ENCODE measurements around the gene DIPK1A.
A peak's percentile ranks its signal among the peaks of the same experiment; 100 is the strongest.

The DIPK1A gene

DNA sequence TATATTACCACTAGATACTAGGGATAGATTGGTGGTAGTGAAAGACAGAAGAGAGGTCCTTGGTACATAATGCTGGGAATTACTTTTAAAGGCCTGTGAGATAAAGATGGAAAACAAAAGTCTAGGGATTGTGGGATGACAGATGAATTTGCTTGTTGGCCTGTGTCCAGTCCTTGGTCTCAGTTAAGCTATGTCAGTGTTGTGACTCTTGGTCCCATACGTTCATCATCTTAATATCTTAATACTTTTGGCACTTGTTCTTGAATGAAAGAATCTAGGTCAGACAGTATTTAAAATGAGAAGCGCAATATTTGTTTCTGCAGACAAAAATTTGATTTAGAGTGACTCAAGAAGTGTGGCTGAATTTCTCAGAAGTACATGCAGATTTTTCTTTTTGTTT is 121.8 kb downstream of the DIPK1A start:
- DNase-seq (ENCODE audit: low read depth), result no peak

DNA sequence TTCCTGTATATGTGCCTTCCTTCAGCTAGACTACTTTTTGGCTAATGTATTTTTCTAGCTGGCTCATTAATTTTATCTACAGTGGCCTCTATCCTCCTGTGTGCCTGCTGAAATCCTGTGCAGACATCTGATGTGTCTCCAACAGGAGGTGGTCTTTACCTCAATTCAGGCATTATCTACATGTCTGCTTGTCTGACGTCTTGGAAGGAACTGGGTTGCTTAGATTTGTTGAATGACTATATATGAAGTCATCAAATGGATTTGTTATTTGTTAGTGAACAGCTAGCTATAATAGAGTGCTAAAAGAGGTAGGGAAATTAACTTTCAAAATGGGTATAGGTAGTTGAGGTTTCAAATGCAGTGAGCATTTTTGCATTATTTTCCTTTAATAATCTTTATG is 122.7 kb downstream of the DIPK1A start:
- DNase-seq (ENCODE audit: low read depth), result no peak

DNA sequence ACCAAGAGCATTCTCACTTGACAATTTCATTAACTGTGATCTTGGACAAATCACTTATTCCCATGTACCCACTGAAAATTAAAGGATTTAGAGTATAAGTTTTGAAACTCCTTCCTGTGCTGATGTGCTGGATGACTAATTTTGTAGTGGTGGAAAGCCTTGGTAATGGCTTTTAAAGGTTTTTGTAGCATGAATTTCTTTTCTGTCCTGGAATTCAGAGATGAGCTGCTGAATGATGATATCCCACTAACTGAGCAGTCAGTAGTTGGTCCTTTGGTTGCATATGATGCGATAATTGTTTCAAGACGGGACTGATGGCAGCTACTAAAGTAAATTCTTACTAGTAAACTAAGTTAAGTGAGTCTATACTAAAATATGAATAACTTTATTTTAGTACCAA is 124.2 kb downstream of the DIPK1A start:
- no peak for DNase-seq (ENCODE audit: low read depth)

DNA sequence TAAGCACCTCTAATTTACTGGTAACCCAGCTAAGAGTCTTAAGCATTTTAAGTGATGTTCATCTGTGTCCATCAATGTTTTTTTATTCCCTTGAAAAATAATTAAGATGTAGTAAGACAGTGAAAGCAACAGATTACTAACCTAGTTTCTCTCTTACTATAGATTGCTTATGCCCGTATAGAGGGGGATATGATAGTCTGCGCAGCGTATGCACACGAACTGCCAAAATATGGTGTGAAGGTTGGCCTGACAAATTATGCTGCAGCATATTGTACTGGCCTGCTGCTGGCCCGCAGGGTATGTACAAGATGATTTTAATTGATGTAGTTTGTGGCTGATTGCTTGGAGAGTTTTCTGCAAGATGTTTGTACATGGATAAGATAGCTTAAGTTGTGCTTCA is 126.6 kb downstream of the DIPK1A start:
- no peak for DNase-seq (ENCODE audit: low read depth)

DNA sequence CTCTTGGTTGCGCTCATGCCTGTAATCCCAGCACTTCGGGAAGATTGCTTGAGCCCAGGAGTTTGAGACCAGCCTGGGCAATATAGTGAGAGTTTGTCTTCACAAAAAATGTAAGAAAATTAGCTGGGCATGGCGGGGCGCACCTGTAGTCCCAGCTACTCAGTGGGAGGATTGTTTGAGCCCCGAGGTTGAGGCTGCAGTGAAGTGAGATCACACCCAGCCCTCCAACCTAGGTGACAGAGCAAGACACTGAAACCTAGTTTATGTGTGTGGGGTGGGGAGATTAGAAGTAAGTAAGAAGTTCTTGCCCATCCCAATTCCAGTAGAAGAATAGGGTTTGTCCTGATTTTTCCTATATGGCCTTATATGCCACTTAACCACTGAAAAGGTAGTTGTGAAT is 127.4 kb downstream of the DIPK1A start:
- no peak for DNase-seq (ENCODE audit: low read depth)

DNA sequence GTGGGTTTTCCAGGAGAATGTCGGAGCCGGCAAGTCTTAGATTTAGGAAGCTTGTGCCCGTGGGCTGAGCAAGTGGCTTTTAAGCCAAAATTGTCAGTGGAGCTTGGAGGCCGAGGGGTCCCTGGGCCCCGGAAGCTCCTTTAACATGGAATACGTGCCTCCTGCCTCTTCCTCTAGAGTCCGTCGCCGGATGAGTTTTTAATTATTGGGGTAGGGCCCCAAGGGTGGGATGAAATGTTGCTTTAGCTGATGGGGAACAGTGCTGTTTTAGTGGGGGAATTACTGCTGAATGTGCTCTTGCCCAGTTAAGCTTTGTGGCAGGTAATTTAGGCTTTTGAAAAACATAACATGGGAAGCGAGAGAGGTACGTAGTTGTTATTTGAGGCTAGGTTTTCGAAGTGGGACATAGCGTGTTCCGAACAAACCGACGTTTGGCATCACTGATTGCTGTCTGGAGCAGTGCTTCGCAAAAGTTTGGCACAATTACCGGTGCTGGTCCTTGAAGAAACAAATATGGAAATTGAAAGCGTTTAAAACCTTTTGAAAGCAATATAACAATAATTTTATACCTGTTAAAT is 128.6 kb downstream of the DIPK1A start:
- no peak for DNase-seq (ENCODE audit: low read depth)

DNA sequence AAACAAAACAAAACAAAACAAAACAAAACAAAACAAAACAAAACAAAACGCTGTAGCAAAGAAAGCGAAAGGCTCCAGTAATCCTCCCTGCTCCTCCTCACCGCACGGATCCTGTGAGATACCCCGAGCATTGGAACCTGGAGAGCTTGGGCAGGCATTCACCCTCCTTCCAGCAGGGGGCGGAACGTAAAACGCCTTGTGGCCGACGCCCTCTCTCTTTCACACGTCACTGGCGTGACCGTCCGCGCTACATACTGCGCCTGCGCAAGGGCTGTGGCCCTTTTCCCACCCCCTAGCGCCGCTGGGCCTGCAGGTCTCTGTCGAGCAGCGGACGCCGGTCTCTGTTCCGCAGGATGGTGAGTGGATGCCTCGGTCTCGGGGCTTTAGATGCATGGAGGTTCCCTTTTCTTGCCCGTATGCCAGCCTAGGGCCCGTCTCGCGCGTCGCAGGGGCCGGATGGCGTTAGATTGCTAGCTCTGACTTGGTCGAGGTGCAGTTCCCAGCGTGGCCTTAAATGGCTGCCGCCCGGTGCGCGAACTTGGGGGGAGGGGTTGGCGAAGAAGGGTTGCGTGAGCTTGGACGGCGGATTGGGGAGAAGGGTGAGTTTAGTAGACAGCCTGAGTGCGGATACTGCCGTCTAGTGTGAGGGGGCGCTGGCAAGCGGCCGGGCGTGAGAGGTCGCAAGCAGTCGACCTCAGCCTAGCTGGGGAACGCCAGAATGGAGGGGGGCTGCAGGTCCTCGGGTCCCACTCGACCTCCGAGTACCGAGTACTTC is 129.3 kb downstream of the DIPK1A start, which contains the start of gene RPL5:
Gene RPL5, plus strand, starts transcription at position 279 of the 775 bp plus-strand sequence. Its CDS starts 75 bp downstream, at position 354.
- DNase-seq (ENCODE audit: low read depth), result peak; percentile 95

DNA sequence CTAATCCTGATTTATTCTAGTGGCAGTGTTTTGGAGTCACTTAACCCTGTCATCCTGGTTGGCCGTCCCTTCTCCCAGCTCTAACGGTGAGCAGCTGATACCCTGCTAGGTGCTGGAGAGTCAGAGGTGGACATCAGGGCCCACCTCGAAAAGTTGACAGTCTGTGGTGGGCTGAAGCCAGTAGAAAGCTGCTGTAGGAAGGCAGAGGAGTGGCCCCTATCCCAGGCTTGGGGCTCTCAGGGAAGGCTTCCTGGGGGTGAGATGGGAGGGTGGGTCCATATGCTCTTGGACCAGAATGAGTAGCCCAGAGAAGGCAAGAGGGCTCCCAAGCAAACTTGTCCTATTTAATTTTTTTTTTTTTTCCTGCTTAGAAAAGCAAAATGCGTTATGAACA is 129.9 kb downstream of the DIPK1A start:
- DNase-seq (ENCODE audit: low read depth), result no peak

DNA sequence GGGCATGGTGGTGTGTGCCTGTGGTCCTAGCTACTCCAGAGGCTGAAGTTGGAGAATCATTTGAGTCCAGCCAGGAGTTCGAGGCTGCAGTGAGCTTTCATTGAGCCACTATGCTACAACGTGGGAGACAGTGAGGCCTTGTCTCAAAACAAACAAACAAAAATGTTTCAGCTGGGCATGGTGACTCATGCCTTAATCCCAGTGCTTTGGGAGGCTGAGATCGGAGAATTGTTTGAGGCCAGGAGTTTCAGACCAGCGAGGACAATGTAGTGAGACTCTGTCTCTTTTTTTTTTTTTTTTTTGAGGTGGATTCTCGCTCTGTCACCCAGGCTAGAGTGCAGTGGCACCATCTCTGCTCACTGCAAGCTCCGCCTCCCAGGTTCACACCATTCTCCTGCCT is 134.5 kb downstream of the DIPK1A start:
- no peak for DNase-seq (ENCODE audit: low read depth)

DNA sequence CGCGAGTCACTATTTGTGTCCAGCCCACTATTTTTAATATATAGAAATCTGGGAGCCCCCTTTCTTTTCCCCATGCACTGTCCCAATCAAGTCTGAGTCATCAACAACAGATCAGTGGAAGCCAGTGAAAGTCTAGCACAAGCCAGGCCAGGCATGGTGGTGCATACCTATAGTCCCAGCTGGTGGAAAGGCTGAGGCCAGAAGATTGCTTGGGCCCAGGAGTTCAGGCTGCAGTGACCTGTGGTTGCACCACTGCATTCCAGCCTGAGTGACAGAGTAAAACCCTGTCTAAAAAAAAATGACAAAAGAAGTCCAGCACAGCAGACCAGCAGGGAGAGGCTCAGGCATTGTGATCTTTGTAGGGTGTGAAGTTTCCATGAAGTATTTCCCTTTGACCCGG is 138.4 kb downstream of the DIPK1A start:
- no peak for DNase-seq (ENCODE audit: low read depth)

DNA sequence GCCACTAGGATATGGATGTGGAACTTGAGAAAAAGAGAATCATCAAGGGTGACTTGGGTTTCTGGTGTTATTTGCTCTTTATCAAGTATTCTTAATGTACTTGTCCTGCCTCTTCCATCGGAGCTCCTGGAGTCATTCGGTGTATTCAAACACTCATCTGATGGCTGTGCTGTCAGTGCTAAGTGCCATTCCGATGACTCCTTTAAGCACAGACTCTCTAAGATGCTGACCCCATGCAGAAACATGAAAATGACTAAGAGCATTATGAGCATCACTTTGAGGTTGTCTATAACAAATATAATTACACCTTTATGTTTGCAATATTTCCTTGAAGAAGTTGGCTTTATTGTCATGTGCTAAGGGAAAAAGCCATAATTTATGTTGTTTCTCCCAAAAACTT is 140.7 kb downstream of the DIPK1A start:
- no peak for DNase-seq (ENCODE audit: low read depth)

DNA sequence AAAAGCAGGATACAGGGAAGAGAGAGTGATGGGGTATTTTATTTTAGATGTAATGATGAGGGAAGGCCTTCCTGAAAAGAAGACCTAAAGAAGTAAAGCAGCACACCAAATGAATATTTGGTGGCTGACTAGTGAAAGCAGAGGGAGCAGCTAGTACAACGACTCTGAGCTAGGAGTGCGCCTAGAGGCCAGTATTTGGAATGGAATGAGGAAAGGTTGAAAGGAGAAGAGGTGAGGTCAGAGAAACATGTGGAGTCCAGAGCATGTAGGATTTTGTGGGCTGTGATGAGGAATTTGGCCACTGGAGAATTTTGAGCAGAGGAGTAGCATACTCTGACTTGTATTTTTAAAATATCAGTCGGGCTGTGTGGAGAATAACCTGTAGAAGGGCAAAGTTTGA is 141.2 kb downstream of the DIPK1A start:
- no peak for DNase-seq (ENCODE audit: low read depth)

DNA sequence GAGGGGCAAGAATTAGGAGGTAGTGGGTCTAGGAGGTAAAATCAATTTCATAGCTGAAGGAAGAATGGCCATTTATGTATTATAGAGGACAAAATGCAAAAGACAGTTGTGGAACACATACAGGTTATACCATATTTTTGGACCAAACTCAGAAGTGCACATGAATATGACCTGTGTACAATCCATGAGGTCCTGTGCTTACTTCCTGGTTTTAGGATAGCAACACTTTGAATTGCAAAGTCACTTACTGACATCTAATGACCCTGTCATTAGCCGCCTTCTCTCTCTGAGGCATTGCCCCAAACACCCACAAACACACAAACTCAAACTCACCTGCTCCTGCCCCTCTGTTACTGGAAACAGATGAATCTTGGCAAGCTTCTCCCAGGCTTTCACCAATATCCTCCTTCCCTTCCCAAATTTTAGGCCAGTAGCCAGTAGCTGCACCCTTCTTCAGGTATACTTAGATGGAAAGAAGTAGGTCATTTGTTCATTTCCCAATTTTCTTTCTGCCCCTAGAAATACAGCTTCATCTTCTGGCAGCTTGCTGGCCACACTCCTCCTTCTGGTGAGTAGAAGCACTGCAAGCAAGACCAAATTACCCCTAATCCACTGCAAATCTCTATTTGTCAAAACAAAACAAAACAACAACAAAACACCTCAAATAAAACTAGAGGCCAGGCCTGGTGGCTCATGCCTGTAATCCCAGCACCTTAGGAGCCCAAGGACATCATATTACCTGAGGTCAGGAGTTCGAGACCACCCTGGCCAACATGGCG is 143.1 kb downstream of the DIPK1A start:
- no peak for DNase-seq (ENCODE audit: low read depth)

DNA sequence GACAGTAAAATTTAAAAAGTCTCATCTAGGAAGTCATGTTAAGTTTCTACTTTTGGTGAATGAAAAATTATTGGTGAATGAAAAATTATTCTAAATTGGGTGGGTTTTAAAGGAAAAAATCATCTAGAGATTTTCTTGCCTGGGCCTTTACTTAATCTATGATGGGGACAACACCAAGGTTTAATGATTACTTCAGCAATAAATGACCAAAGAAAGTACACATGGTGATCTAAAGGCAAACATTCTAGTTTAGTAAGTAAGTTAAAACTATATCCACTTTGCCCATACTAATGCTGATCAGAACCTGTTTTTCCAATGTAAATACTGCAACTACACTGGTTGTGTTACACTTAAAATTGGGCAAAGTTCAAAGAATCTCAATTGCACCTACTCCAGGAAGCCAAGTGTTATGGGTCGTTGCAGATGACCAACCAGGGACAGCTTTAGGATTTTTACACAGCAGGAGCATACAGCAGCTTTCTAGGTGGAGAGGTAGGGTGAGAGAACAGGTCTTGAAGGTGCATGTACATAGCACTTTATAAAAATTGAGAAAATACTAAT is 144.0 kb downstream of the DIPK1A start:
- no peak for DNase-seq (ENCODE audit: low read depth)

DNA sequence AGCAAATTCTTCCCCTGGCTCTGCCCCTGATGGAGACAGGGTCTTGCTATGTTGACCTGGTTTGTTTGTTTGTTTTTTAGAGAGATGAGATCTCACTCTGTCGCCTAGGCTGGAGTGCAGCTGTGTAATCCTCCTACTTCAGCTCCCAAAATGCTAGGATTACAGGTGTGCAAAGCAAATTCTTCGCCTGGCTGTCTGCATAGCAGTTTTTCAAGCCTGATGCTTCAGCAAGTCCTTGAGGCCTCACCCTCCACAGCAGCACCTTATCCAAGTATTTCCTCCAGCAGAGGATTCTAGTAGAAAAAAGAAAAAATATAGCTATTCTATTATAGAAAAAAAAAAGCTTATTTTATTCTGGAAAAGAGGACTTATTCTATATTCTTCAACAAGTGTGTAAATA is 144.5 kb downstream of the DIPK1A start:
- no peak for DNase-seq (ENCODE audit: low read depth)

DNA sequence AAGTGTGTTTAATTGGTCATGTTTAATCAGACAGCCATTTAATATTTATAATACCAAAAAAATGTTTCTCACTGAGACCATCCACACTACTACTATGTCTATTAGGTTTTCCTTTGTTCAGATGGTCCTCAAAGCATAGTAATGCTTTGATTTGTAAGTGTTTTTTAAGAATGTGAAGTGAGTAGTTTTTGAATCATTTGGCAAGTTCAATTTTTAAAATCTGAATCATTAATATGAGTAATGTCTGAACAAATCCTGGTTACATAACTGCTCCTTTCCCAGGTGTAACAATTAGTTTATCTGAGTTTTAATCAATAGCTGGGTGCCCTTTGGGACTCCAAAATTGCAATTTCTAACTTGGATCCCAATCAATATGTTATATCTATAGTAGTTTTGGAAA is 152.9 kb downstream of the DIPK1A start:
- DNase-seq (ENCODE audit: low read depth), result no peak

DNA sequence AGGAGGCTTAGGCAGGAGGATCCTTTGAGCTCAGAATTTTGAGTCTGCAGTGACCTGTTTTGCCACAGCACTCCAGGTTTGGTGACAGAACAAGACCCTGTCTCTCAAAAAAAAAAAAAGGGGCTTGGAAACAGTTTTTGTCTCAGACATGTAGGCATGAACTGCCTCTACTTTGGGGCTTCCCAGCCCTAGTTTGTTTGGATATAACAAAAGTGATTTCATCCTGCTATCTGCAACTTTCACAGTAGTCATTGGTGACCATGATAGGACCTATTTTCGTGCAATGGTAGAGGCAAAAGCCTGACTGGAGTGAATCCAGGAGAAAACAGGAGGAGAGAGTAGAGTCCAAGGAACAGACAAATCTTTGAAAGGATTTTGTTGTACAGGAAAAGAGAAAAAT is 156.0 kb downstream of the DIPK1A start:
- no peak for DNase-seq (ENCODE audit: low read depth)

DNA sequence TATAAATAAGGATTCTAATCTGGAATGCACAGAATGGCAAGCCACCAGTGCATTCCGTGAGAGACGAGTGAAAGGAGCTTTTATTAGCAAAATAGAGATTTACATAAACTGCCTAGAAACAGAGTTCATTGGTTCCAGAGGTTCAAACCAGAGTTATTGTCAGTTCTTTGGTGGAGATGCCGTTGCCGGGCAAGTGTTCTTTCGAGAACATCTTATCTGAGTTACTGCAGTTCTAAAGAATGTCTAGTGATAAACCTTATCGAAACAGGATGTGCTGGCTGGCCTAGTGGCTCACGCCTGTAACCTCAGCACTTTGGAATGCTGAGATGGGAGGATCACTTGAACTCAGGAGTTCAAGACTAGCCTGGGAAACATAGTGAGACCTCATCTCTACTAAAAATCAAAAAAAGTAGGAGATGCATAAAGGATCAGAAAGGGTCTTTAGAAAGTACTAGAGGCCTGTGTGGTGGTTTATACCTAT is 156.5 kb downstream of the DIPK1A start:
- peak; percentile 46 for DNase-seq (ENCODE audit: low read depth)

DNA sequence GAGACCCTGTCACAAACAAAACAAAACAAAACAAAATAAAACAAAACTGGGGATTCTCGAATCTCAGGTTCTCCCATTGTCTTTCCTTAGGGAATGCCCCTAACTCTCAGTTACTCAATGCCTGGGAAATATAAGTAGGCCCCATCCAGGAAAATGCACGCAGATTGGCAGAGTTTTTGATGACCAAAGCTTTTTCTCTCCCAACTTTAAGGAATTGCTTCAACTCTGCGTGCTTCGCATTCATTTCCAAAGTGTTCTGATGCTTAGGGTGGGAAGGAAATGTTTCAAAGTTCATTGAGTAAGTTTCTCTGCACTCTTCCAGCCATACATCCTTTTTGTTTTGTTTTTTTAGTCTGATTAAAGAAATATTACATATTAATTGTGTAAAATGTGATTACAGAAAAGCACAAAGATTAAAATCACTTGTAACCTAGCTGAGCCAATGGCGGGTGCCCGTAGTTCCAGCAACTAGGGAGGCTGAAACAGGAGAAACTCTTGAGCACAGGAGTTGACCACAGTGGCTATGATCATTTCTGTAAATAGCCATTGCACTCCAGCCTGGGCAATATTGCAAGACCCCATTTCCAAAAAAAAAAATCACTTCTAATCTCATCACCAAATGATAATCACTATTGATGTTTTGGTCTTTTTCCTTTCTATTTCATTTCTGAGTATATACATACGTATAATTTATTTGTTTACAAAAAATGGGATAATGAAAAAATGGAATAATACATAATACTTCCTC is 157.9 kb downstream of the DIPK1A start:
- DNase-seq (ENCODE audit: low read depth), result no peak

DNA sequence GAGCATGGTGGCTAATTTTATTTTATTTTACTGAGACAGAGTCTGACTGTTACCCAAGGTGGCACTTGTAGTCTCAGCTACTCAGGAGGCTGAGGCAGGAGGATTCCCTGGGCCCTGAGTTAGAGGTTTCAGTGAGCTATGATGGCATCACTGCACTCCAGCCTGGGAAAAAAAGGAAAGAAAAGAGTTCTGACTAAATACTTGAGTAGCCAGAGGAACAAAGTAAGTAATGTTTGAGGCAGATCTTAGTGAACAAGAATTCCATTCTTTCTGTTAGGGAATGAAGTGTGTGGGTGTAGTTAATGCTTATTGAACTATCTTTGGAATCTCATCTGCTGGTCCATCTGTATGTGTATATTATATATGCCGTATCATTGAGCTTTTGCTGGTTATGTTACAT is 163.3 kb downstream of the DIPK1A start:
- DNase-seq (ENCODE audit: low read depth), result no peak

DNA sequence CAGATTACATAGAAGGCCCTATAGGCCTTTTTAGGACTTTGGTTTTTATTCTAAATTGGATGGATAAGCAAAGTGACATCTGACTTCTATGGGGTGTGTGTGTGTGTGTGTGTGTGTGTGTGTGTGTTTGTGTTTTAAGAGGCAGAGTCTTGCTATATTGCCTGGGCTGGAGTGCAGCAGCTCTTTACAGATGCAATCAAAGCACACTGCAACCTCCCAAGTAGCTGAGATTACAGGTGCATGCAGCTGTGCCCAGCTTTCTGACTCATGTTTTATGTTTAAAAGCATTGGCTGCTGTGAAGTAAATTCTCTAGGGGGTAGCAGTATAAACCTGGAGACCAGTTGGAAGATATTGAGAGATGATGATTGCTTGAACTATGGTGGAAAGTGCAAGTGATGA is 164.0 kb downstream of the DIPK1A start:
- DNase-seq (ENCODE audit: low read depth), result no peak

DNA sequence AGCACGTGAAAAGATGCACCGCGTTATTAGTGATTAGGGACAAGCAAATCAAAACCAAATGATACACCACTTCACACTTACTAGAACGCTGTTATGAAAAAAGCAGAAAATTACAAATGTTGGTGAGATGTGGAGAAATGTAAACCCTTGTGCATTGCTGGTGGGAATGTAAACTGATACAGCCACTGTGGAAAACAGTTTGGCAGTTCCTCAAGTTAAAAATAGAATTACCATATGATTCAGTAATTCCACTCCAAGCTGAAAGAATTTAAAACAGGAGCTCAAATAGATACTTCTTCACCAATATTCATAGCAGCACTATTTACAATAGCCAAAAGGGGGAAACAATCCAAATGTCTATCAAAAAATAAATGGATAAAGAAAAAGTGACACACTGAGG is 166.1 kb downstream of the DIPK1A start:
- DNase-seq (ENCODE audit: low read depth), result no peak
